Measurements from ENCODE around the gene DDX43.

DNA sequence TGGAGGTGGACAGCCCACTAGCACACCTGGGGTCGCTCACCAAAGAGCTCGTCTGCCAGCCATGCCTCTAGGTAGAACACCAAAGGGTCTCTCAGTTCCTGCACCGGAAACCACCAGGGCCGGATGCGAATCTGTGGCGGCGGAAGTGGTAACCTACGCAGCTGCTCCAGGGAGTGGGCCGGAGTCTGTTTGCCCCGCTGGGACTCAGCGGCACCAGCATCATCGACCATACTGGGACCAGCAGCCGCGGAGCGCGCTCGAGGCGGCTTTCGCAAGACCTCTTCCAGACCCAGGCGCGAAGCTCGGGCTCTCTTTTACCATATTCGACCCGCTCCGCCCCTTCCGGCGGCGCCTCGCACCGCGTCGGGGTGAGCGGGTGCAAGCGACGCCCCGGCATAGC lies 25.1 kb upstream of the DDX43 start, which contains the start of gene OOEP:
- TF ChIP-seq, protein P1, sequence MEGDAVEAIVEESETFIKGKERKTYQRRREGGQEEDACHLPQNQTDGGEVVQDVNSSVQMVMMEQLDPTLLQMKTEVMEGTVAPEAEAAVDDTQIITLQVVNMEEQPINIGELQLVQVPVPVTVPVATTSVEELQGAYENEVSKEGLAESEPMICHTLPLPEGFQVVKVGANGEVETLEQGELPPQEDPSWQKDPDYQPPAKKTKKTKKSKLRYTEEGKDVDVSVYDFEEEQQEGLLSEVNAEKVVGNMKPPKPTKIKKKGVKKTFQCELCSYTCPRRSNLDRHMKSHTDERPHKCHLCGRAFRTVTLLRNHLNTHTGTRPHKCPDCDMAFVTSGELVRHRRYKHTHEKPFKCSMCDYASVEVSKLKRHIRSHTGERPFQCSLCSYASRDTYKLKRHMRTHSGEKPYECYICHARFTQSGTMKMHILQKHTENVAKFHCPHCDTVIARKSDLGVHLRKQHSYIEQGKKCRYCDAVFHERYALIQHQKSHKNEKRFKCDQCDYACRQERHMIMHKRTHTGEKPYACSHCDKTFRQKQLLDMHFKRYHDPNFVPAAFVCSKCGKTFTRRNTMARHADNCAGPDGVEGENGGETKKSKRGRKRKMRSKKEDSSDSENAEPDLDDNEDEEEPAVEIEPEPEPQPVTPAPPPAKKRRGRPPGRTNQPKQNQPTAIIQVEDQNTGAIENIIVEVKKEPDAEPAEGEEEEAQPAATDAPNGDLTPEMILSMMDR (IDR thresholded peaks at IDR 0.05; ENCODE audit: insufficient read depth, low read depth, low read length): no peak
- no peak for TF ChIP-seq EZH2 (IDR thresholded peaks at IDR 0.05; ENCODE audit: insufficient read depth, low read length)

All from astrocyte (in vitro differentiated cells and primary cell).